ENCODE measurements around the gene CELF6.

CELF6 gene

GRCh38 chr15:72338617-72339321 lies 18.8 kb upstream of the CELF6 start:
- Histone ChIP-seq H3K27me3 (ENCODE audit: insufficient read depth, low read depth) (no peaks in the 10 kb centered on the region), H3K36me3 (ENCODE audit: insufficient read depth) (no peaks in the 10 kb centered on the region), H3K79me2 (ENCODE audit: insufficient read depth, low read depth) (no peaks in the 10 kb centered on the region), H3K4me3 (IDR thresholded peaks at IDR 0.05; ENCODE audit: insufficient read depth, low read depth, low read length) (no peak overlapping the region), H2AFZ (ENCODE audit: low read depth) (no peak overlapping the region), H3K4me1 (ENCODE audit: low read depth, poor library complexity, severe bottlenecking) (no peaks in the 10 kb centered on the region), H4K20me1 (ENCODE audit: insufficient read depth) (no peaks in the 10 kb centered on the region), H3K9ac (no peak overlapping the region), H3K27ac (no peak overlapping the region), H3K4me2 (no peak overlapping the region)
- TF ChIP-seq CTCF (conservative IDR thresholded peaks at IDR 0.05; ENCODE audit: low read depth, low read length), result no peak

- no peaks in the 10 kb centered on the region for H3K79me2 ChIP-seq (ENCODE audit: insufficient read depth, low read depth)
- H3K36me3 ChIP-seq (ENCODE audit: insufficient read depth), result no peaks in the 10 kb centered on the region
- H3K27me3 ChIP-seq (ENCODE audit: insufficient read depth, low read depth), result no peaks in the 10 kb centered on the region
- TF ChIP-seq CTCF (conservative IDR thresholded peaks at IDR 0.05; ENCODE audit: low read depth, low read length), result no peak
- no peak overlapping the region for H3K4me2 ChIP-seq
- H2AFZ ChIP-seq (ENCODE audit: low read depth), result no peak overlapping the region
- H3K4me1 ChIP-seq (ENCODE audit: low read depth, poor library complexity, severe bottlenecking), result no peaks in the 10 kb centered on the region
- no peak overlapping the region for H3K9ac ChIP-seq
- H4K20me1 ChIP-seq (ENCODE audit: insufficient read depth), result no peaks in the 10 kb centered on the region
- no peak overlapping the region for H3K4me3 ChIP-seq (IDR thresholded peaks at IDR 0.05; ENCODE audit: insufficient read depth, low read depth, low read length)
- H3K27ac ChIP-seq, result no peak overlapping the region
Observed at GRCh38 chr15:72338148-72338547, 18.2 kb upstream of the CELF6 start.

GRCh38 chr15:72334842-72335241 lies 14.9 kb upstream of the CELF6 start:
- Histone ChIP-seq H3K4me2 (no peak overlapping the region), H3K79me2 (ENCODE audit: insufficient read depth, low read depth) (no peaks in the 10 kb centered on the region), H3K36me3 (ENCODE audit: insufficient read depth) (no peaks in the 10 kb centered on the region), H3K4me1 (ENCODE audit: low read depth, poor library complexity, severe bottlenecking) (no peaks in the 10 kb centered on the region), H2AFZ (ENCODE audit: low read depth) (no peak overlapping the region), H3K4me3 (IDR thresholded peaks at IDR 0.05; ENCODE audit: insufficient read depth, low read depth, low read length) (no peak overlapping the region), H4K20me1 (ENCODE audit: insufficient read depth) (no peaks in the 10 kb centered on the region), H3K9ac (no peak overlapping the region), H3K27me3 (ENCODE audit: insufficient read depth, low read depth) (no peaks in the 10 kb centered on the region), H3K27ac (no peak overlapping the region)
- no peak for TF ChIP-seq CTCF (conservative IDR thresholded peaks at IDR 0.05; ENCODE audit: low read depth, low read length)

GRCh38 chr15:72331021-72331420 lies 11.1 kb upstream of the CELF6 start:
- Histone ChIP-seq H3K4me2 (no peak overlapping the region), H3K4me1 (ENCODE audit: low read depth, poor library complexity, severe bottlenecking) (no peaks in the 10 kb centered on the region), H4K20me1 (ENCODE audit: insufficient read depth) (no peaks in the 10 kb centered on the region), H3K9ac (no peak overlapping the region), H3K27me3 (ENCODE audit: insufficient read depth, low read depth) (no peaks in the 10 kb centered on the region), H3K27ac (no peak overlapping the region), H3K36me3 (ENCODE audit: insufficient read depth) (no peaks in the 10 kb centered on the region), H3K79me2 (ENCODE audit: insufficient read depth, low read depth) (no peaks in the 10 kb centered on the region), H3K4me3 (IDR thresholded peaks at IDR 0.05; ENCODE audit: insufficient read depth, low read depth, low read length) (no peak overlapping the region), H2AFZ (ENCODE audit: low read depth) (no peak overlapping the region)
- no peak for TF ChIP-seq CTCF (conservative IDR thresholded peaks at IDR 0.05; ENCODE audit: low read depth, low read length)
